CD14-positive monocyte (primary cell): Measurements from ENCODE around the gene GPR158. TPM values are rescaled to one million over a fixed set of nuclear protein-coding genes. Genes with fewer than 3 reads are reported as not detected.

ENCODE experiments used
- DNase-seq, 3 donors: peaks; one replicate each; pipeline ENCODE4 v3.0.0-alpha.2; 2011 to 2022
- H2AFZ ChIP-seq: 2 replicates; pipeline ENCODE4 v1.6.0; 2012; ENCODE audit warnings: mild to moderate bottlenecking, low read depth, low read length, inconsistent platforms; ENCODE audit not compliant: insufficient read depth, poor library complexity, severe bottlenecking
- H3K27ac ChIP-seq, 2 donors: 1 replicate in 1 of 2; 2 replicates in 1 of 2; pipeline ENCODE4 v1.5.1; 2012 to 2013; ENCODE audit warnings: low read length in 2 of 2, control low read depth in 1 of 2, inconsistent platforms in 1 of 2, low read depth in 1 of 2, mild to moderate bottlenecking in 1 of 2
- H3K27me3 ChIP-seq, 2 donors: one replicate each; pipeline versions ENCODE4 v1.6.0 to v1.6.1; 2011 to 2013; ENCODE audit warnings: low read length in 2 of 2; ENCODE audit not compliant: control insufficient read depth in 2 of 2, insufficient read depth in 2 of 2
- H3K36me3 ChIP-seq, 2 donors: replicated peaks in 1 of 2; 1 replicate in 1 of 2; 2 replicates in 1 of 2; pipeline versions ENCODE4 v1.5.1 to v1.6.1; 2012 to 2013; ENCODE audit warnings: low read length in 2 of 2, control low read depth in 1 of 2, inconsistent platforms in 1 of 2, mild to moderate bottlenecking in 1 of 2; ENCODE audit not compliant: insufficient read depth in 2 of 2, control insufficient read depth in 1 of 2
- H3K4me1 ChIP-seq, 2 donors: 1 replicate in 1 of 2; 2 replicates in 1 of 2; pipeline versions ENCODE4 v1.5.1 to v1.6.1; 2012 to 2013; ENCODE audit warnings: low read length in 2 of 2, control low read depth in 1 of 2, inconsistent platforms in 1 of 2, mild to moderate bottlenecking in 1 of 2, moderate library complexity in 1 of 2; ENCODE audit not compliant: insufficient read depth in 2 of 2, control insufficient read depth in 1 of 2
- H3K4me2 ChIP-seq: replicated peaks from 2 replicates; pipeline ENCODE3; 2012; ENCODE audit warnings: low read length, moderate library complexity, mild to moderate bottlenecking; ENCODE audit not compliant: poor library complexity, severe bottlenecking; ENCODE audit errors: extremely low read depth
- H3K4me3 ChIP-seq, 3 experiments: fragments of 200-600 bp in 1 of 3; sonication (generic) in 1 of 3; replicated peaks in 1 of 3; 1 replicate in 2 of 3; 2 replicates in 1 of 3; pipeline ENCODE4 v1.5.1; 2011 to 2013; ENCODE audit warnings: low read length in 3 of 3, mild to moderate bottlenecking in 3 of 3, control low read depth in 2 of 3, low read depth in 2 of 3, inconsistent platforms in 1 of 3, moderate library complexity in 1 of 3
- H3K79me2 ChIP-seq: 2 replicates; pipeline ENCODE4 v1.6.0; 2012; ENCODE audit warnings: mild to moderate bottlenecking, control low read depth, inconsistent platforms, low read length, moderate library complexity; ENCODE audit not compliant: insufficient read depth
- H3K9ac ChIP-seq: 2 replicates; pipeline ENCODE4 v1.6.0; 2017; ENCODE audit warnings: low read length, mild to moderate bottlenecking; ENCODE audit not compliant: insufficient read depth, poor library complexity, severe bottlenecking
- H3K9me3 ChIP-seq, 2 donors: replicated peaks in 1 of 2; 1 replicate in 1 of 2; 2 replicates in 1 of 2; pipeline versions ENCODE4 v1.5.1 to v1.6.1; 2012 to 2013; ENCODE audit warnings: low read length in 2 of 2, control low read depth in 1 of 2; ENCODE audit not compliant: control insufficient read depth in 1 of 2, insufficient read depth in 1 of 2
- H4K20me1 ChIP-seq: 2 replicates; pipeline ENCODE4 v1.6.0; 2012; ENCODE audit warnings: mild to moderate bottlenecking, low read length, control low read depth, moderate library complexity; ENCODE audit not compliant: insufficient read depth
- H3K27ac Mint-ChIP-seq, 7 donors: one replicate each; pipeline ENCODE4 v1.8.0; 2020; ENCODE audit warnings: mild to moderate bottlenecking in 7 of 7, mixed read lengths in 7 of 7, moderate library complexity in 6 of 7, inconsistent platforms in 2 of 7
- H3K27me3 Mint-ChIP-seq, 3 donors: one replicate each; pipeline ENCODE4 v1.8.0; 2021 to 2022; ENCODE audit warnings: low read depth in 3 of 3, mild to moderate bottlenecking in 3 of 3, mixed read lengths in 3 of 3, moderate library complexity in 3 of 3, inconsistent platforms in 1 of 3
- H3K36me3 Mint-ChIP-seq, 2 donors: one replicate each; pipeline ENCODE4 v1.8.0; 2020; ENCODE audit warnings: mixed read lengths in 2 of 2, inconsistent platforms in 1 of 2, mild to moderate bottlenecking in 1 of 2
- H3K4me1 Mint-ChIP-seq: one replicate; pipeline ENCODE4 v1.8.0; 2020; ENCODE audit warnings: mild to moderate bottlenecking, mixed read lengths
- H3K4me3 Mint-ChIP-seq, 2 donors: one replicate each; pipeline ENCODE4 v1.8.0; 2020; ENCODE audit warnings: mild to moderate bottlenecking in 2 of 2, mixed read lengths in 2 of 2, moderate library complexity in 1 of 2
- H3K9me3 Mint-ChIP-seq, 7 donors: one replicate each; pipeline ENCODE4 v1.8.0; 2020 to 2022; ENCODE audit warnings: mixed read lengths in 7 of 7, mild to moderate bottlenecking in 6 of 7, moderate library complexity in 6 of 7, inconsistent platforms in 2 of 7
- CTCF ChIP-seq: fragments of 200-600 bp; IDR thresholded peaks from one replicate; pipeline ENCODE4 v1.8.0; 2022; ENCODE audit warnings: antibody characterized with exemption, mild to moderate bottlenecking
- WGBS: methylation state at CpG from one replicate; pipeline ENCODE4 v1.1.5; 2013; ENCODE audit warnings: missing lambda C conversion rate; ENCODE audit not compliant: insufficient coverage; 5-methylcytosine and 5-hydroxymethylcytosine counted together
- intact Hi-C, 2 donors: fragments of 100-400 bp; cut with micrococcal nuclease; formaldehyde crosslinking; loops; one replicate each; pipeline versions ENCODE4 v1.15.0 to v1.15.1; 2023
- polyA plus RNA-seq, 3 donors: library from polyadenylated mRNA; depleted of rRNA in 1 of 3; unstranded in 2 of 3; stranded (reverse) in 1 of 3; fragments of 300-500 nt in 2 of 3; fragments of >200 nt in 1 of 3; fragmentation: Illumina TruSeq in 2 of 3; gene quantifications; 1 replicate in 2 of 3; 2 replicates in 1 of 3; pipeline ENCODE4 v1.2.3, GENCODE V29; 2012 to 2021

The GPR158 gene
- polyA plus RNA-seq, 3 donors, result not detected

- H3K27ac Mint-ChIP-seq, result no peak overlapping the region
- TF ChIP-seq CTCF, result no peak
- H3K4me1 Mint-ChIP-seq, result no peaks in the 10 kb centered on the region
- Histone ChIP-seq H3K4me3 (no peak overlapping the region), H3K9me3 (no peaks in the 10 kb centered on the region), H3K4me2 (no peak overlapping the region), H3K79me2 (no peaks in the 10 kb centered on the region), H3K4me1 (no peaks in the 10 kb centered on the region), H3K27me3 (no peaks in the 10 kb centered on the region), H2AFZ (no peak overlapping the region), H3K9ac (no peak overlapping the region), H3K27ac (no peak overlapping the region), H4K20me1 (no peaks in the 10 kb centered on the region), H3K36me3 (no peaks in the 10 kb centered on the region)
- no peaks in the 10 kb centered on the region for H3K9me3 Mint-ChIP-seq
- WGBS, result 60% methylated on average over 1 of the region's 3 CpGs
- H3K4me3 Mint-ChIP-seq, result no peak overlapping the region
- no peaks in the 10 kb centered on the region for H3K27me3 Mint-ChIP-seq
- no peaks in the 10 kb centered on the region for H3K36me3 Mint-ChIP-seq
- no peak for DNase-seq
- intact Hi-C loops, result no loop called here
Measured at GRCh38 chr10:25557136-25557535, 382.3 kb downstream of the GPR158 start.

- Histone ChIP-seq H3K27me3 (no peaks in the 10 kb centered on the region), H3K9ac (no peak overlapping the region), H3K79me2 (no peaks in the 10 kb centered on the region), H3K36me3 (no peaks in the 10 kb centered on the region), H3K4me3 (no peak overlapping the region), H2AFZ (no peak overlapping the region), H3K4me1 (no peaks in the 10 kb centered on the region), H3K27ac (no peak overlapping the region), H3K9me3 (peaks cover 0 to 3% of the 10 kb centered on the region in 2 donors), H3K4me2 (no peak overlapping the region), H4K20me1 (no peaks in the 10 kb centered on the region)
- no peak for DNase-seq
- WGBS, result 100% methylated on average over 1 of the region's 2 CpGs
- Mint-ChIP-seq H3K36me3 (no peaks in the 10 kb centered on the region), H3K9me3 (peaks cover 0 to 5% (median 2%) of the 10 kb centered on the region in 7 donors), H3K27ac (no peak overlapping the region), H3K4me3 (no peak overlapping the region), H3K4me1 (no peaks in the 10 kb centered on the region), H3K27me3 (no peaks in the 10 kb centered on the region)
- no peak for TF ChIP-seq CTCF
- intact Hi-C loops, result no loop called here
Measured at GRCh38 chr10:25561758-25562157, 387.0 kb downstream of the GPR158 start.
